HG02610 (cell line): ENCODE results near the gene GLYR1.
"Not testable (repeated sequence)": the region's sequence is repeated elsewhere in the genome, so short reads cannot be mapped to it uniquely, and the experiment has no call there.

Source experiments
- ATAC-seq: cut with Tn5 transposase; IDR thresholded peaks from one replicate; pipeline ENCODE4 v1.9.1; 2021; ENCODE audit warnings: mild to moderate bottlenecking, moderate library complexity; ENCODE audit not compliant: unreplicated experiment

The GLYR1 gene

GRCh38 chr16:4795181-4795827 lies 51.8 kb downstream of the GLYR1 start, which contains the start of gene SMIM22:
TSS of gene SMIM22 (plus strand) at chr16:4795369. CDS start at chr16:4795735, 366 bp downstream.
- ATAC-seq, result no peak

GRCh38 chr16:4792951-4793513 lies 54.1 kb downstream of the GLYR1 start:
- no peak for ATAC-seq

- ATAC-seq, result no peak
Observed at GRCh38 chr16:4790871-4791270, 56.2 kb downstream of the GLYR1 start.

GRCh38 chr16:4790261-4790660 lies 56.8 kb downstream of the GLYR1 start:
- ATAC-seq, result no peak

- no peak for ATAC-seq
Observed at GRCh38 chr16:4788910-4789309, 58.2 kb downstream of the GLYR1 start.

- no peak for ATAC-seq
Observed at GRCh38 chr16:4788489-4788889, 58.6 kb downstream of the GLYR1 start.

- ATAC-seq, result no peak
Observed at GRCh38 chr16:4787627-4788482, 59.2 kb downstream of the GLYR1 start, which contains the start of gene SEPTIN12. TSS of gene SEPTIN12 (minus strand) at chr16:4788345. CDS start at chr16:4787645, 700 bp downstream.

GRCh38 chr16:4787068-4787467 lies 60.0 kb downstream of the GLYR1 start:
- ATAC-seq, result no peak

GRCh38 chr16:4785758-4786433 lies 61.2 kb downstream of the GLYR1 start:
- no peak for ATAC-seq

- not testable (repeated sequence) for ATAC-seq
Observed at GRCh38 chr16:4784444-4784987, 62.6 kb downstream of the GLYR1 start.

- no peak for ATAC-seq
Observed at GRCh38 chr16:4783951-4784336, 63.1 kb downstream of the GLYR1 start.

- no peak for ATAC-seq
Observed at GRCh38 chr16:4783251-4783950, 63.7 kb downstream of the GLYR1 start.

- no peak for ATAC-seq
Observed at GRCh38 chr16:4780235-4780634, 66.9 kb downstream of the GLYR1 start.

GRCh38 chr16:4778050-4778392 lies 69.1 kb downstream of the GLYR1 start:
- ATAC-seq, result no peak

GRCh38 chr16:4777339-4778049 lies 69.6 kb downstream of the GLYR1 start:
- no peak for ATAC-seq

GRCh38 chr16:4776141-4776705 lies 70.9 kb downstream of the GLYR1 start:
- ATAC-seq, result no peak

GRCh38 chr16:4775005-4775404 lies 72.1 kb downstream of the GLYR1 start:
- ATAC-seq, result no peak

- no peak for ATAC-seq
Observed at GRCh38 chr16:4772351-4772750, 74.7 kb downstream of the GLYR1 start.

- ATAC-seq, result no peak
Observed at GRCh38 chr16:4771646-4772045, 75.4 kb downstream of the GLYR1 start.

- ATAC-seq, result no peak
Observed at GRCh38 chr16:4769306-4769638, 77.8 kb downstream of the GLYR1 start.
